GM12865 (cell line): ENCODE data around the gene AVPI1.

Experiments
- DNase-seq: peaks from one replicate; pipeline ENCODE4 v3.0.0; 2010; ENCODE audit warnings: low read depth
- H3K4me3 ChIP-seq: 2 replicates; pipeline ENCODE4 v1.5.1; 2011; ENCODE audit warnings: mild to moderate bottlenecking, low read depth, low read length, control low read depth
- CTCF ChIP-seq: IDR thresholded peaks from 2 replicates; pipeline ENCODE4 v1.5.1; 2011; ENCODE audit warnings: low read length, control low read depth, low read depth, inconsistent platforms; ENCODE audit not compliant: insufficient read depth; ENCODE audit errors: missing control alignments

AVPI1 gene

GRCh38 chr10:97628228-97628627 is 58.8 kb downstream of the AVPI1 start:
- H3K4me3 ChIP-seq = no peak overlapping the region
- DNase-seq = no peak
- no peak for TF ChIP-seq CTCF

- H3K4me3 ChIP-seq = no peak overlapping the region
- no peak for TF ChIP-seq CTCF
- DNase-seq = no peak
Observed at GRCh38 chr10:97627731-97628130, 59.3 kb downstream of the AVPI1 start.
